Activated CD4-positive, alpha-beta T cell treated with anti-CD3 and anti-CD28 coated beads for 36 hours (primary cell): ENCODE results near the gene NEBL. TPM values are rescaled to one million over a fixed set of nuclear protein-coding genes. Genes with fewer than 3 reads are reported as not detected.
"Not testable (repeated sequence)": the region's sequence is repeated elsewhere in the genome, so short reads cannot be mapped to it uniquely, and the experiment has no call there.

ENCODE experiments used
- ATAC-seq: fragments of 200-7000 bp; cut with Tn5 transposase; one replicate; pipeline ENCODE4 v1.10.0; 2021; ENCODE audit warnings: mild to moderate bottlenecking, moderate library complexity
- CTCF ChIA-PET: fragments of 350-600 bp; sonication (Branson Sonifier 250); formaldehyde crosslinking; loops from one replicate; lab custom pipeline; 2021; ENCODE audit warnings: antibody characterized with exemption; lab: Charles Lee
- POLR2A ChIA-PET: fragments of 350-600 bp; sonication (Branson Sonifier 250); formaldehyde crosslinking; loops from one replicate; lab custom pipeline; 2021; ENCODE audit warnings: antibody characterized with exemption, inconsistent platforms; lab: Charles Lee
- DNase-seq: peaks from one replicate; pipeline ENCODE4 v3.0.0-alpha.2; 2020
- H3K27ac Mint-ChIP-seq: one replicate; pipeline ENCODE4 v1.8.0; 2021; ENCODE audit warnings: mixed read lengths
- H3K27me3 Mint-ChIP-seq: one replicate; pipeline ENCODE4 v1.8.0; 2021; ENCODE audit warnings: mixed read lengths
- H3K36me3 Mint-ChIP-seq: one replicate; pipeline ENCODE4 v1.8.0; 2021; ENCODE audit warnings: low read depth, mixed read lengths
- H3K4me1 Mint-ChIP-seq: one replicate; pipeline ENCODE4 v1.8.0; 2021; ENCODE audit warnings: mixed read lengths
- H3K4me3 Mint-ChIP-seq: one replicate; pipeline ENCODE4 v1.8.0; 2021; ENCODE audit warnings: mild to moderate bottlenecking, moderate library complexity, mixed read lengths
- H3K9me3 Mint-ChIP-seq: one replicate; pipeline ENCODE4 v1.8.0; 2021; ENCODE audit warnings: low read depth, mixed read lengths
- intact Hi-C, 2 experiments: fragments of 100-400 bp; cut with DNase I in 1 of 2; cut with micrococcal nuclease in 1 of 2; formaldehyde crosslinking; loops; one replicate each; pipeline versions ENCODE4 v1.14.2 to v1.15.1; 2022 to 2024; cut with DNase I, micrococcal nuclease
- total RNA-seq, 2 experiments: library from RNA; stranded (reverse); gene quantifications; one replicate each; pipeline ENCODE4 v1.2.3, GENCODE V29; 2021

The NEBL gene, protein sequence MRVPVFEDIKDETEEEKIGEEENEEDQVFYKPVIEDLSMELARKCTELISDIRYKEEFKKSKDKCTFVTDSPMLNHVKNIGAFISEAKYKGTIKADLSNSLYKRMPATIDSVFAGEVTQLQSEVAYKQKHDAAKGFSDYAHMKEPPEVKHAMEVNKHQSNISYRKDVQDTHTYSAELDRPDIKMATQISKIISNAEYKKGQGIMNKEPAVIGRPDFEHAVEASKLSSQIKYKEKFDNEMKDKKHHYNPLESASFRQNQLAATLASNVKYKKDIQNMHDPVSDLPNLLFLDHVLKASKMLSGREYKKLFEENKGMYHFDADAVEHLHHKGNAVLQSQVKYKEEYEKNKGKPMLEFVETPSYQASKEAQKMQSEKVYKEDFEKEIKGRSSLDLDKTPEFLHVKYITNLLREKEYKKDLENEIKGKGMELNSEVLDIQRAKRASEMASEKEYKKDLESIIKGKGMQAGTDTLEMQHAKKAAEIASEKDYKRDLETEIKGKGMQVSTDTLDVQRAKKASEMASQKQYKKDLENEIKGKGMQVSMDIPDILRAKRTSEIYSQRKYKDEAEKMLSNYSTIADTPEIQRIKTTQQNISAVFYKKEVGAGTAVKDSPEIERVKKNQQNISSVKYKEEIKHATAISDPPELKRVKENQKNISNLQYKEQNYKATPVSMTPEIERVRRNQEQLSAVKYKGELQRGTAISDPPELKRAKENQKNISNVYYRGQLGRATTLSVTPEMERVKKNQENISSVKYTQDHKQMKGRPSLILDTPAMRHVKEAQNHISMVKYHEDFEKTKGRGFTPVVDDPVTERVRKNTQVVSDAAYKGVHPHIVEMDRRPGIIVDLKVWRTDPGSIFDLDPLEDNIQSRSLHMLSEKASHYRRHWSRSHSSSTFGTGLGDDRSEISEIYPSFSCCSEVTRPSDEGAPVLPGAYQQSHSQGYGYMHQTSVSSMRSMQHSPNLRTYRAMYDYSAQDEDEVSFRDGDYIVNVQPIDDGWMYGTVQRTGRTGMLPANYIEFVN
- total RNA-seq = under 1 TPM; 0.04 to 0.05 TPM

DNA sequence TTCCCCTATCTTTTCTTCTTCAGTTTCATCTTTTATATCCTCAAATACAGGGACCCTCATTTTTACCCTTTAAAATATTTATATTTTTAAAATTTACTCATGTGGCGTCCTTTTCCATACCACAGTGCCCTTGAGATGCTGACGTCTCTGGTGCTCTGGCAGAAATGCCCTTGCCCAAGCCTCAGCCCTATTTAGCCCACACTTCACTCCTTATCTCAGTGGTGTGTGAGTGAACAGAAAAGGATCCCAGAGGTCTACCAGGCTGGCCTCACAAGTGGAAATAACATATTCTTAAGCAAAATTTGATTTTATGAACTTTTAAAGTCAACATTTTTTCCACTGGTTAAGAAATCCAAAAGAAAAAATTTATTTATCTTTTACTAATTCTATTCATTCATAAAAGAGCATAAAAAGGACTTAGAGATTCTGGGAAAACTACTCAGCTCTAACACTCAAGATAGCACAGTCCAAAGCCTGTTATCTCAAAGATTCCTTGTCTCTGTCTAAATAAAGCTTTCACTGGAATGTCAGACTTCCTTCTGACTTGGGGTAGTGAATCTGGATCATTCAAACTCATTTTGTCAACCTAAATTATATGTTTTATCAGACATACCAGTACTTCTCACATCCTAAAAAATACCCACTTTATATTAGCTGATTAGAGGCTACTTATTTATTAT lies at the start of gene NEBL:
Gene NEBL (minus strand): TSS at position 166 of the 680 bp plus-strand sequence. CDS start 106 bp downstream, at position 60.
- H3K36me3 Mint-ChIP-seq = no peaks in the 10 kb centered on the region
- no peak for DNase-seq
- no peak for ATAC-seq
- no peak within 1 kb of the TSS for H3K27ac Mint-ChIP-seq
- CTCF ChIA-PET = interaction anchor here (0.6 kb wide), 1 partner anchor 709 kb away, joined by 3 read pairs; no protein-coding TSS in a partner anchor
- POLR2A ChIA-PET = no interaction called here
- no peaks in the 10 kb centered on the region for H3K9me3 Mint-ChIP-seq
- no peaks in the 10 kb centered on the region for H3K4me1 Mint-ChIP-seq
- intact Hi-C loops = no loop called here
- peaks cover 5% of the 10 kb centered on the region for H3K27me3 Mint-ChIP-seq
- no peak within 1 kb of the TSS for H3K4me3 Mint-ChIP-seq

DNA sequence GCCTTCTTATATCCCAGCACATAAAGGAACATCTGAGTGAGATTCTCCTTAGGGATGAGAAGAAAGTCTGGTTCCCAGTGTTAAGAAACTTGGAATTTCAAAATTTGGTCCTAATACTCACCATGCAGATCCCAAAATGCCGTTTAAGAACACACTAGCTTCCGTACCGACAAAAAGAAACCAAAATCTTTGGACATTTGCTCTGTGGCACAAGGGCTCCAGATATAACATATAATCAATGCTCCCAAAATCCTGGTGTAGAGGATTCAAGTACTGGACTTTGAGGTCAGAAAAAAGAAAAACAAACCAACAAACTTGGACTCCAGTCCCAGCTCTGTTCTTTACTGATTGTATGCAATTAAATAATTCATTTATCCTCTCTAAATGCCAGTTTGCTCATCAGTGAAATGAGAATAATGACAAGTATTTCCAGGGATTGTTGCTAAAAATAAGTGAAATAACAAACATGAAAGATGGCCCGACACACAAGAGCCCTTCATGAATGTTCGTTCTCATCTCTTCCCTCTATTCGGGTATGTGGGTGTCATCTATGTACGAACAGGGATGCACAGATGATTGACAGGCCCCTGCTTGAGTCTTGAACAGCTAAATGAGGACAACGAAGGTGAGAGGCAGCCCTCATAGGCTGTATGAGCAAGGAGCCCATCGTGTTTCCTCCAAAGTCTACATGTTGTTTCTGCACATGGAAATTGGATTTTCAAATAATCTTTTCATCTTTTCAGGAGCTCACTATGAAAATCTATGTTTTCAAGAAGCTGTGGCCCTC lies 48.6 kb upstream of the NEBL start:
- Mint-ChIP-seq H3K27ac (no peak overlapping the region), H3K4me3 (no peak overlapping the region), H3K27me3 (no peaks in the 10 kb centered on the region), H3K4me1 (no peaks in the 10 kb centered on the region), H3K9me3 (no peaks in the 10 kb centered on the region), H3K36me3 (no peaks in the 10 kb centered on the region)
- intact Hi-C loops = no loop called here
- ChIA-PET CTCF (interaction anchor here (0.8 kb wide), 1 partner anchor 58 kb away, joined by 3 read pairs; no protein-coding TSS in a partner anchor), POLR2A (no interaction called here)
- no peak for DNase-seq
- no peak for ATAC-seq

DNA sequence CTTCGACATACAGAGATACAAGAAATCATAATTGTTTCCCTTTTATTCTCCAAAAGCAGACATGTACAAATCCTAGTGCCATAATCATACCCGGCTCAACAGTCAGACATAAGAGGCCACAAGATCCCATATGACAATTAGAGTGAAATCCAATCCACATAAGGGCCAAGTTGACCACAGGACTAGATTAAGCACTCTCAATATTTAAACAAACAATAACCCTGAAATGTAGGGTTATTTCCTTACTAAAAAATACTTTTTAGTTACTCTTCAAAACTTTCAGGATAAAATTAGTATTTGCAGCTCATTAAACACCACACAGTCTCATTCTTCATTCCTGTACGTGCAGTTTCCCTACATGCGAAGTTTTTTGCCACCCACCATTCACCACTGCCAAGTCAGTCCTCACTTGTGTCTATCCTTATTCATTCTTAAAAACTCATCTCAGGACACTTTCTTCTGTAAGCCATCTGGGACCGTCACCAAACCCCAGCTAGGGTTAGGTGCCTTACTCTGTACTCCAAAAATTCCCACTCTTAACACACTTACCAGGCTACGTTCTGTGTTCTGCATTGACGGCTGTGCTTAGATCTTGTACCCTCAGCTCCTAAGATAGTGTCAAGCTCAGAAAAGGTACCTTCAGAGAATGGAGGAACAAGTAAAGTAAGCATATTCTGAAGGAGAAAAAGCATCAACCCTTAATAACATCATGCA lies 47.8 kb upstream of the NEBL start:
- ChIA-PET CTCF (interaction anchor here (0.8 kb wide), 1 partner anchor 57 kb away, joined by 3 read pairs; no protein-coding TSS in a partner anchor), POLR2A (no interaction called here)
- ATAC-seq (no peak), DNase-seq (no peak)
- intact Hi-C loops = no loop called here
- H3K27me3 Mint-ChIP-seq = no peaks in the 10 kb centered on the region
- H3K4me1 Mint-ChIP-seq = no peaks in the 10 kb centered on the region
- no peak overlapping the region for H3K27ac Mint-ChIP-seq
- no peaks in the 10 kb centered on the region for H3K9me3 Mint-ChIP-seq
- H3K4me3 Mint-ChIP-seq = no peak overlapping the region
- no peaks in the 10 kb centered on the region for H3K36me3 Mint-ChIP-seq

DNA sequence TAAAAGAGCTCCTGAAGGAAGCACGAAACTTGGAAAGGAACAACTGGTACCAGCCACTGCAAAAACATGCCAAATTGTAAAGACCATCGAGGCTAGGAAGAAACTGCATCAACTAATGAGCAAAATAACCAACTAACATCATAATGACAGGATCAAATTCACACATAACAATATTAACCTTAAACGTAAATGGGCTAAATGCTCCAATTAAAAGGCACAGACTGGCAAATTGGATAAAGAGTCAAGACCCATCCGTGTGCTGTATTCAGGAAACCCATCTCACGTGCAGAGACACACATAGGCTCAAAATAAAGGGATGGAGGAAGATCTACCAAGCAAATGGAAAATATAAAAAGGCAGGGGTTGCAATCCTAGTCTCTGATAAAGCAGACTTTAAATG lies 42.3 kb upstream of the NEBL start:
- H3K4me3 Mint-ChIP-seq, H3K27ac Mint-ChIP-seq, POLR2A ChIA-PET, H3K27me3 Mint-ChIP-seq, H3K9me3 Mint-ChIP-seq, CTCF ChIA-PET, intact Hi-C loops, DNase-seq, H3K4me1 Mint-ChIP-seq, ATAC-seq, H3K36me3 Mint-ChIP-seq: not testable (repeated sequence)

GRCh38 chr10:20936396-20936795 lies 39.3 kb upstream of the NEBL start:
- CTCF ChIA-PET = interaction anchor here (1.6 kb wide), 1 partner anchor 12 kb away, joined by 3 read pairs; no protein-coding TSS in a partner anchor
- intact Hi-C loops = no loop called here
- H3K4me3 Mint-ChIP-seq = no peak overlapping the region

GRCh38 chr10:20935931-20936330 lies 38.8 kb upstream of the NEBL start:
- no peak for DNase-seq
- Mint-ChIP-seq H3K4me3 (no peak overlapping the region), H3K9me3 (peaks cover 4% of the 10 kb centered on the region), H3K4me1 (no peaks in the 10 kb centered on the region), H3K36me3 (no peaks in the 10 kb centered on the region), H3K27me3 (no peaks in the 10 kb centered on the region), H3K27ac (no peak overlapping the region)
- no peak for ATAC-seq
- intact Hi-C loops = no loop called here
- ChIA-PET POLR2A (no interaction called here), CTCF (interaction anchor here (1.6 kb wide), 1 partner anchor 12 kb away, joined by 3 read pairs; no protein-coding TSS in a partner anchor)

More at GRCh38 chr10:20936396-20936795, 39.3 kb upstream of the NEBL start:
- H3K9me3 Mint-ChIP-seq = peaks cover 4% of the 10 kb centered on the region
- no peaks in the 10 kb centered on the region for H3K27me3 Mint-ChIP-seq
- H3K4me1 Mint-ChIP-seq = no peaks in the 10 kb centered on the region
- POLR2A ChIA-PET = no interaction called here
- DNase-seq = no peak
- no peak overlapping the region for H3K27ac Mint-ChIP-seq
- ATAC-seq = no peak
- H3K36me3 Mint-ChIP-seq = no peaks in the 10 kb centered on the region

DNA sequence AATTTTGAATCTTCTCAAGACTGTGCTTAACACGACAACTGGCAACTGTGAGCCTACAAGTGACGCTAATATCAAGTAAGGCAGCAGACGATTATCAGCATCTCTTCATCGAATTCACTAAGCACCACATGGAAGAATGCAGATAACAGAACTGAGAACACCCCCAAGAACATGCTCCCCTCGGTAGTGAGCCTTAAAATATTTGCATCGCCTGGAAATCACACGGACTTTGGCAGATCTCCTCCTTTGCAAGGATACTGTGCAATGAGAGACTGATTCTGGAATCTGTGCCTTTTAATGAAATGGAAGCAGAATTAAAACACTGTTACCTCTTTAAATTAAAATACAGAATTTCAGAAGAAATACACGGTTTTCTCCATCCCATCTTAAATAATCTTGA lies 38.2 kb upstream of the NEBL start:
- intact Hi-C loops = no loop called here
- no peaks in the 10 kb centered on the region for H3K36me3 Mint-ChIP-seq
- ChIA-PET POLR2A (no interaction called here), CTCF (interaction anchor here (1.6 kb wide), 1 partner anchor 11 kb away, joined by 3 read pairs; no protein-coding TSS in a partner anchor)
- no peaks in the 10 kb centered on the region for H3K27me3 Mint-ChIP-seq
- no peak overlapping the region for H3K4me3 Mint-ChIP-seq
- no peak for ATAC-seq
- no peaks in the 10 kb centered on the region for H3K4me1 Mint-ChIP-seq
- H3K27ac Mint-ChIP-seq = no peak overlapping the region
- no peak for DNase-seq
- peaks cover 4% of the 10 kb centered on the region for H3K9me3 Mint-ChIP-seq

- H3K9me3 Mint-ChIP-seq = peaks cover 2% of the 10 kb centered on the region
- intact Hi-C loops = no loop called here
- H3K36me3 Mint-ChIP-seq = no peaks in the 10 kb centered on the region
- POLR2A ChIA-PET = no interaction called here
- no peaks in the 10 kb centered on the region for H3K4me1 Mint-ChIP-seq
- ATAC-seq (no peak), DNase-seq (no peak)
- H3K27ac Mint-ChIP-seq = no peak overlapping the region
- H3K4me3 Mint-ChIP-seq = no peak overlapping the region
- CTCF ChIA-PET = no interaction called here
- H3K27me3 Mint-ChIP-seq = no peaks in the 10 kb centered on the region
Observed at GRCh38 chr10:20933705-20934104, 36.6 kb upstream of the NEBL start.

DNA sequence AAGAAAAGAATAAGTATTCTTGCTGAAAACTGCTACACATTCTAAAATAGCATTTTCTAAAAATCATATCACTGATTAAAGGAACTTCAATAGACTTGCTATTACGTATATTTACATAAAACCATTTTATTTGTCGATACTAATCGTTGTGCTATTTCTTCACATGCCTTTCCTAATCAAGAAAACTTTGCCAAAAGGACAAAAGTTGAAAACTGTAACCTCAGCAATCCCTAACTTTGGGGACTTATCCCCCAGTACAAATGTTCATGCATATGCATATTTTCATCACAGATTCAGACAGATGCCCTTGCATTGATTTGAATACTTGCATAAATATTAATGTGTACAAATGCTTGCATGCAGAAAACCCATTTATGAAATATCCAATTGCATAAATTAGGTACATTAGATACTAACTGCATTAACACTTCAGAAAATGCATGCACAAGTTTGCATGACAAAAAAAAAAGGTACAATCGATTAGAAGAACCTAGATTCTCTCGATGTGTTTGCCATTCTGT lies 35.6 kb upstream of the NEBL start:
- ChIA-PET CTCF (no interaction called here), POLR2A (no interaction called here)
- Mint-ChIP-seq H3K4me1 (no peaks in the 10 kb centered on the region), H3K27me3 (no peaks in the 10 kb centered on the region), H3K27ac (no peak overlapping the region), H3K36me3 (no peaks in the 10 kb centered on the region), H3K9me3 (peaks cover 2% of the 10 kb centered on the region), H3K4me3 (no peak overlapping the region)
- DNase-seq (no peak), ATAC-seq (no peak)
- intact Hi-C loops = no loop called here
